ENCODE measurements around the gene SYTL3. TPM values are rescaled to one million over a fixed set of nuclear protein-coding genes. Genes with fewer than 3 reads are reported as not detected.
A peak's percentile ranks its signal among the peaks of the same experiment; 100 is the strongest.

Gene SYTL3
- total and polyA plus RNA-seq, 2 of the 8 experiments (the other 6 are each of a cell fraction or from before 2014, with no cell fraction given) = 0.27 to 0.99 TPM

- no peak overlapping the region for H3K4ac ChIP-seq (replicated peaks; ENCODE audit: insufficient read length, low read depth, low read length)
- no peak overlapping the region for H2BK12ac ChIP-seq (ENCODE audit: low read depth, low read length)
- H3K4me2 ChIP-seq (ENCODE audit: insufficient read depth in 1 of 2, low read depth in 2 of 2, low read length in 2 of 2) = no peak overlapping the region
- no peak overlapping the region for H3K56ac ChIP-seq (replicated peaks; ENCODE audit: insufficient read length, low read depth, low read length)
- H3K9ac ChIP-seq (replicated peaks in 1 of 4; ENCODE audit: extremely low read depth in 1 of 4, low read depth in 3 of 4, low read length in 3 of 4) = no peak overlapping the region
- H3K27ac ChIP-seq (ENCODE audit: low read depth, low read length) = no peak overlapping the region
- H4K20me1 ChIP-seq (replicated peaks in 1 of 2; ENCODE audit: control insufficient read depth in 1 of 2, insufficient read depth in 2 of 2, low read length in 2 of 2) = peaks cover 7 to 23% of the 10 kb centered on the region in 2 experiments
- H3K18ac ChIP-seq (ENCODE audit: extremely low read depth, low read length) = no peak overlapping the region
- no peak overlapping the region for H2BK5ac ChIP-seq (ENCODE audit: low read depth, low read length)
- H3K9me3 ChIP-seq (ENCODE audit: insufficient read depth in 2 of 2, low read depth in 1 of 2, low read length in 1 of 2) = no peaks in the 10 kb centered on the region
- H2BK15ac ChIP-seq (ENCODE audit: low read length) = no peak overlapping the region
- ChIA-PET POLR2A (ENCODE audit: partially characterized antibody) (interaction anchor here (1.1 to 2.4 kb wide), 2 partner anchors 11 to 15 kb away, joined by 3 to 8 read pairs; no protein-coding TSS in a partner anchor), CTCF (ENCODE audit: partially characterized antibody) (interaction anchor here (0.7 to 4.5 kb wide), 7 partner anchors 10 to 78 kb away, joined by 3 to 17 read pairs (median 4); no protein-coding TSS in a partner anchor)
- no peak overlapping the region for H2BK120ac ChIP-seq (replicated peaks; ENCODE audit: low read depth, low read length)
- H4K8ac ChIP-seq (ENCODE audit: extremely low read depth, insufficient read depth, low read length) = no peak overlapping the region
- no peak overlapping the region for H2AFZ ChIP-seq (ENCODE audit: low read length)
- H4K5ac ChIP-seq (ENCODE audit: insufficient read length, low read depth, low read length) = no peak overlapping the region
- H2AK5ac ChIP-seq (ENCODE audit: low read depth, low read length) = no peak overlapping the region
- peaks cover 16% of the 10 kb centered on the region; the same call in 1 of the 2 replicates for H3K79me1 ChIP-seq (ENCODE audit: low read depth, low read length)
- no peaks in the 10 kb centered on the region for H3K27me3 ChIP-seq (replicated peaks in 1 of 4; ENCODE audit: control insufficient read depth in 3 of 4, extremely low read depth in 1 of 4, insufficient read depth in 3 of 4, low read length in 3 of 4)
- DNase-seq (ENCODE audit: low read depth in 1 of 2, low spot score in 2 of 2) (no peak), FAIRE-seq (no peak)
- H4K91ac ChIP-seq (replicated peaks; ENCODE audit: insufficient read length, low read length) = no peak overlapping the region
- peaks cover 52 to 98% (median 83%) of the 10 kb centered on the region in 4 experiments for H3K36me3 ChIP-seq (ENCODE audit: control insufficient read depth in 2 of 4, insufficient read depth in 4 of 4, low read length in 3 of 4)
- no peaks in the 10 kb centered on the region for H3K23me2 ChIP-seq (ENCODE audit: low read depth, low read length)
- TF ChIP-seq POLR2A (IDR thresholded peaks at IDR 0.05; ENCODE audit: control extremely low read depth in 1 of 2, low read depth in 2 of 2, low read length in 2 of 2) = no peak
- peak; percentile 30; the same call in 1 of the 2 replicates for TF ChIP-seq POLR2AphosphoS5 (IDR thresholded peaks at IDR 0.05; ENCODE audit: low read depth, low read length)
- WGBS, 2 experiments (ENCODE audit: extremely low coverage in 1 of 2, insufficient coverage in 1 of 2, insufficient read length in 1 of 2, insufficient replicate concordance in 2 of 2, low coverage in 1 of 2, low lambda C conversion rate in 2 of 2, missing lambda C conversion rate in 1 of 2) = 81% methylated on average over 6 of the region's 6 CpGs; no CpG with 5 or more reads in 1 of the 2 experiments
- H3K4me1 ChIP-seq (replicated peaks in 1 of 4; ENCODE audit: control insufficient read depth in 3 of 4, insufficient read depth in 4 of 4, low read length in 3 of 4) = peaks cover 0 to 2% (median under 1%) of the 10 kb centered on the region in 4 experiments; a peak in 2 of 7 replicates
- peaks cover 0 to 81% of the 10 kb centered on the region in 2 experiments; a peak in 2 of 4 replicates for H3K79me2 ChIP-seq (ENCODE audit: control insufficient read depth in 1 of 2, insufficient read depth in 2 of 2, low read length in 2 of 2)
- H3K4me3 ChIP-seq (ENCODE audit: extremely low read depth in 1 of 4, insufficient read depth in 2 of 4, low read depth in 3 of 4, low read length in 4 of 4) = no peak overlapping the region
- no peak overlapping the region for H2BK20ac ChIP-seq (ENCODE audit: low read length)
- no peak overlapping the region for H3K23ac ChIP-seq (ENCODE audit: insufficient read length)
- no peak overlapping the region for H3K14ac ChIP-seq (ENCODE audit: insufficient read length)
These were observed 134.7 kb downstream of the SYTL3 start for GRCh38 chr6:158784505-158784904.
